GM15510 (cell line): ENCODE results near the gene CHRND.

Source experiments
- POLR2A ChIP-seq: IDR thresholded peaks from 3 replicates; pipeline ENCODE4 v1.6.1; 2011; ENCODE audit warnings: borderline replicate concordance; ENCODE audit not compliant: insufficient read length; ENCODE audit errors: extremely low read depth

CHRND gene

DNA sequence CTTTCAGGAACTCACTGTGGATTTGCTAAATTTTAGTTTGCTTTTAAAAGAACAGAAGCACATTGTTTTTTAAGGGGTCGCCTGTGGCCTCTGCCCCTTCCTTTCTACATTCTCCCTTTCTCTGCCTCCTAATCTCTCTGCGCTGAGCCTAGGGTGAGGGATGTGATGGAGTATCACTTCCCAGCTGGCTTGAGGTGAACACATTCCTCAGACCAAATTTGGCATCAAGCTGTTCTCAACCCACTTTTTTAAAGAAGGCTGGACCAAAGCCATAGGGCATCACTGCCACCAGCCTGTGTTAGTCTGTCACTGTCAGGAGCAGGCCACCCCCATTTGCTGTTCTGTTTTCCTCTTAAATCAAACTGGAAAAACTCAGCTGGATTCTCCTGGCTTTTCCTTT lies 51.9 kb downstream of the CHRND start:
- no peak for TF ChIP-seq POLR2A

DNA sequence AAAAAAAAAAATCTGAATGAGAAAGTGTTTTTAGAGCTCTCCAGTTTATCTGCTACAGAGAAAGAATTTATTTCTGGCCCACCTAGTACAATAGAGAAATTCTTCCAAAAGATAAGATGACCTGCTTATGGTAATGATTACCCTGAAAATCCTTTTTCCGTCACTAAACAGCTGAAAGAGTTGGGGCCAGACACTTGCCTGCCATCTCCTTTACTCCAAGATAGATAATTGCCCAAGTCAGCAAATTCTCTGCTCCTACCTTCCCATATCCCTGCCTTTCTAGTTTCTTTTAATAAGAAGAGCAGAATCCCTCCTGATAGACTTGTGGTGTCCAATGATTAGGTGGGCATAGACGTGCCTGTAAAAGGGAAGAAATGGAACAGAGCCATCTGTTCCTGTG lies 52.7 kb downstream of the CHRND start:
- no peak for TF ChIP-seq POLR2A

DNA sequence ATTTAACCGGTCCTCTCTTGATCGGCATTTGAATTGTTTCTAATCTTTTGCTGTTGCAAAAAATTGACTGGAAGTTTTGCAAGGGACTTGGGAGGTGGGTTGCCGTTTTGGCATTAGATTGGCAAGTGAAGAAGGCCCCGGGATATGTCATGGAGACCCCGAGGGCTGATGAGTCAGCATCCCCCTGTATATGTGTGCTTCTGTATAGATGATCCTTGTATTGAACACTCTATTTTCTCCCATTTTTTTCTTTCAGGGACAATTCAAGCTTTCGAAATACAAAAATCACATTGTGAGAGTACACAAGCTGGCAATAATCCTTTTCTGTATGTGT lies 54.7 kb downstream of the CHRND start:
- TF ChIP-seq POLR2A = no peak

DNA sequence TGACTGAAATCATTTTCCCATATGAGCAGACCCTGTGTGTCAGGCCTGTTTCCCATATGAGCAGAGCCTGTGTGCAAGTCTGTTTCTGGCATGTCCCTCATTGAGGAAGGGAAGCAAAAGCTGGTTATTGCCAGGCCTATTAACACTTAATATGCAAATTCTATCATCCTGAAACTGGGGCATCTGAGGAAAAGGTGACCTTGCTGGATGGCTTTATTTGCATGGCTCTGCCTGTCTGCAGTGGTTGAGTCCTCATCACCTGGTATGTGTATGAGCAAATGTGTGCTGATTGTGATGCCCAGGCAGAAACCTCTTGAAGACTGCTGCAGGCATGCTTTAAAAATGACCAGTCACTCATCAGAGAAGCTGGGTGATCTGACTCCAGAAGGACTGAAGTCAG lies 55.8 kb downstream of the CHRND start:
- no peak for TF ChIP-seq POLR2A

DNA sequence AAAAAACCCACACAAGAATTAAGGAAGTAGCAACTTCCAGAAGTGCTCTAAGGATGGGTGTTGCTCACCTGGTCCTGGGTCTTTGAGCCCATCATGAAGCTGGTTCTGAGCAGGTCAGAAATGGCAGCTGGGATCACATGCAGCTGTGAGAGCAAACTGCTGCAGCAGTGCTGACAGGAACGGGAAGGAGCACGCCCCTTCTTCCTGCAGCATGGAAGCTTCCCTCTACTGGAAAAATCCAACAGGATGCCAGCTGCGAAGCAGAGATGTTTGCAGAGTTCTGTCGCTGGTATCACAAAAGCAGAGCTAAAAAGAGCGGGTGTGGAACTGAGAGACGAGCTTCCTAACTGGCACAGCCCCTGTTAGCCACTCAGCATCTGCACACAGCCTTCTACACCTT lies 58.3 kb downstream of the CHRND start:
- no peak for TF ChIP-seq POLR2A
